Ramos (cell line): Measurements from ENCODE around the gene VIM.

Source experiments
- in situ Hi-C: fragments of 300-500 bp; cut with MboI; formaldehyde crosslinking; loops from one replicate; pipeline ENCODE4 v1.14.3; 2022; ENCODE audit warnings: low sequenced_read_pairs; ENCODE audit not compliant: unreplicated experiment

The VIM gene

GRCh38 chr10:17228091-17229015 is at the start of gene VIM:
TSS of gene VIM (plus strand) at chr10:17228241. CDS start at chr10:17229423, 1,182 bp downstream.
- in situ Hi-C loops, result no loop called here

- in situ Hi-C loops, result no loop called here
These were observed 49.0 kb upstream of the VIM start for GRCh38 chr10:17179002-17179401.

- in situ Hi-C loops, result no loop called here
These were observed 46.9 kb upstream of the VIM start for GRCh38 chr10:17181110-17181509.

- in situ Hi-C loops, result no loop called here
These were observed 46.3 kb upstream of the VIM start for GRCh38 chr10:17181751-17182150.

- in situ Hi-C loops, result no loop called here
These were observed 44.9 kb upstream of the VIM start for GRCh38 chr10:17183110-17183509.

GRCh38 chr10:17185873-17186272 is 42.2 kb upstream of the VIM start:
- in situ Hi-C loops, result no loop called here

GRCh38 chr10:17188644-17189172 is 39.3 kb upstream of the VIM start:
- in situ Hi-C loops, result no loop called here

GRCh38 chr10:17190602-17191001 is 37.4 kb upstream of the VIM start:
- in situ Hi-C loops, result no loop called here

GRCh38 chr10:17195083-17195482 is 33.0 kb upstream of the VIM start:
- in situ Hi-C loops, result no loop called here

- in situ Hi-C loops, result no loop called here
These were observed 32.0 kb upstream of the VIM start for GRCh38 chr10:17196045-17196444.

- in situ Hi-C loops, result no loop called here
These were observed 31.5 kb upstream of the VIM start for GRCh38 chr10:17196573-17196972.

GRCh38 chr10:17199351-17199804 is 28.7 kb upstream of the VIM start:
- in situ Hi-C loops, result no loop called here

GRCh38 chr10:17200001-17200911 is 27.8 kb upstream of the VIM start:
- in situ Hi-C loops, result no loop called here

GRCh38 chr10:17200912-17201793 is 26.9 kb upstream of the VIM start, which contains the start of gene TRDMT1:
TSS of gene TRDMT1 (minus strand) at chr10:17201672. CDS start at chr10:17201634, 38 bp downstream.
- in situ Hi-C loops, result no loop called here

- in situ Hi-C loops, result no loop called here
These were observed 26.3 kb upstream of the VIM start for GRCh38 chr10:17201794-17202116.

GRCh38 chr10:17202506-17202905 is 25.5 kb upstream of the VIM start:
- in situ Hi-C loops, result no loop called here

- in situ Hi-C loops, result no loop called here
These were observed 25.0 kb upstream of the VIM start for GRCh38 chr10:17202999-17203398.

- in situ Hi-C loops, result no loop called here
These were observed 24.6 kb upstream of the VIM start for GRCh38 chr10:17203416-17203815.

- in situ Hi-C loops, result no loop called here
These were observed 21.8 kb upstream of the VIM start for GRCh38 chr10:17206210-17206709.

GRCh38 chr10:17208476-17208875 is 19.6 kb upstream of the VIM start:
- in situ Hi-C loops, result no loop called here
